ENCODE data around the gene MNDA. TPM values are rescaled to one million over a fixed set of nuclear protein-coding genes. Genes with fewer than 3 reads are reported as not detected.
A peak's percentile ranks its signal among the peaks of the same experiment; 100 is the strongest.
"Not testable (repeated sequence)": the region's sequence is repeated elsewhere in the genome, so short reads cannot be mapped to it uniquely, and the experiment has no call there.

Gene MNDA
- total and polyA plus RNA-seq, 2 of the 8 experiments (the other 6 are each of a cell fraction or from before 2014, with no cell fraction given) = not detected

GRCh38 chr1:158864595-158864994, 33.4 kb downstream of the MNDA start (continued):
- peak; percentile 31 for TF ChIP-seq CTBP2 (IDR thresholded peaks at IDR 0.05; ENCODE audit: borderline replicate concordance, insufficient read depth, insufficient read length, low read length)

GRCh38 chr1:158870438-158870837, 39.3 kb downstream of the MNDA start:
- H3K23me2 ChIP-seq (ENCODE audit: low read depth, low read length); H3K4me3 ChIP-seq (ENCODE audit: extremely low read depth in 1 of 4, insufficient read depth in 2 of 4, low read depth in 3 of 4, low read length in 4 of 4); H2BK5ac ChIP-seq (ENCODE audit: low read depth, low read length); H3K79me1 ChIP-seq (ENCODE audit: low read depth, low read length); H3K4me2 ChIP-seq (ENCODE audit: insufficient read depth in 1 of 2, low read depth in 2 of 2, low read length in 2 of 2); H3K23ac ChIP-seq (ENCODE audit: insufficient read length); H3K4me1 ChIP-seq (replicated peaks in 1 of 4; ENCODE audit: control insufficient read depth in 3 of 4, insufficient read depth in 4 of 4, low read length in 3 of 4); H4K91ac ChIP-seq (replicated peaks; ENCODE audit: insufficient read length, low read length); H3K14ac ChIP-seq (ENCODE audit: insufficient read length); H3K9ac ChIP-seq (replicated peaks in 1 of 4; ENCODE audit: extremely low read depth in 1 of 4, low read depth in 3 of 4, low read length in 3 of 4); H3K79me2 ChIP-seq (ENCODE audit: control insufficient read depth in 1 of 2, insufficient read depth in 2 of 2, low read length in 2 of 2); H3K4ac ChIP-seq (replicated peaks; ENCODE audit: insufficient read length, low read depth, low read length); H2BK20ac ChIP-seq (ENCODE audit: low read length); H3K9me3 ChIP-seq (ENCODE audit: insufficient read depth in 2 of 2, low read depth in 1 of 2, low read length in 1 of 2); H3K56ac ChIP-seq (replicated peaks; ENCODE audit: insufficient read length, low read depth, low read length); H4K5ac ChIP-seq (ENCODE audit: insufficient read length, low read depth, low read length); H2BK15ac ChIP-seq (ENCODE audit: low read length); H3K36me3 ChIP-seq (ENCODE audit: control insufficient read depth in 2 of 4, insufficient read depth in 4 of 4, low read length in 3 of 4); FAIRE-seq; H4K20me1 ChIP-seq (replicated peaks in 1 of 2; ENCODE audit: control insufficient read depth in 1 of 2, insufficient read depth in 2 of 2, low read length in 2 of 2); H3K27me3 ChIP-seq (replicated peaks in 1 of 4; ENCODE audit: control insufficient read depth in 3 of 4, extremely low read depth in 1 of 4, insufficient read depth in 3 of 4, low read length in 3 of 4); H2BK120ac ChIP-seq (replicated peaks; ENCODE audit: low read depth, low read length); H2AK5ac ChIP-seq (ENCODE audit: low read depth, low read length); H2BK12ac ChIP-seq (ENCODE audit: low read depth, low read length); DNase-seq (ENCODE audit: low read depth in 1 of 2, low spot score in 2 of 2); POLR2A ChIA-PET (ENCODE audit: partially characterized antibody); H4K8ac ChIP-seq (ENCODE audit: extremely low read depth, insufficient read depth, low read length); H3K27ac ChIP-seq (ENCODE audit: low read depth, low read length); H2AFZ ChIP-seq (ENCODE audit: low read length); H3K18ac ChIP-seq (ENCODE audit: extremely low read depth, low read length): not testable (repeated sequence)
- WGBS, 2 experiments (ENCODE audit: extremely low coverage in 1 of 2, insufficient coverage in 1 of 2, insufficient read length in 1 of 2, insufficient replicate concordance in 2 of 2, low coverage in 1 of 2, low lambda C conversion rate in 2 of 2, missing lambda C conversion rate in 1 of 2) = 96% methylated on average over 5 of the region's 5 CpGs; no CpG with 5 or more reads in 1 of the 2 experiments
- CTCF ChIA-PET (ENCODE audit: partially characterized antibody) = interaction anchor here (1.1 kb wide), 1 partner anchor 186 kb away, joined by 3 read pairs; no protein-coding TSS in a partner anchor
